ENCODE data around the gene HDDC2. TPM values are rescaled to one million over a fixed set of nuclear protein-coding genes. Genes with fewer than 3 reads are reported as not detected.

HDDC2 gene
- total and polyA plus RNA-seq, 2 experiments from 2014 or later: 69.5 to 131 TPM

GRCh38 chr6:125341460-125341859 lies 39.7 kb upstream of the HDDC2 start:
- no peaks in the 10 kb centered on the region for H3K4me1 Mint-ChIP-seq
- Histone ChIP-seq H4K20me1 (replicated peaks; ENCODE audit: insufficient read depth) (no peaks in the 10 kb centered on the region), H2AFZ (no peak overlapping the region), H3K27me3 (ENCODE audit: insufficient read depth) (no peaks in the 10 kb centered on the region), H3K36me3 (ENCODE audit: insufficient read depth) (no peaks in the 10 kb centered on the region), H3K27ac (ENCODE audit: low read depth) (no peak overlapping the region), H3K4me2 (no peak overlapping the region), H3K4me1 (ENCODE audit: insufficient read depth) (peaks cover 8% of the 10 kb centered on the region; the same call in 1 of the 2 replicates), H3F3A (replicated peaks; ENCODE audit: low read depth) (no peaks in the 10 kb centered on the region), H3K79me2 (replicated peaks; ENCODE audit: insufficient read depth) (no peaks in the 10 kb centered on the region), H3K4me3 (no peak overlapping the region), H3K9me2 (ENCODE audit: insufficient read depth) (no peaks in the 10 kb centered on the region)
- no peaks in the 10 kb centered on the region for H3K36me3 Mint-ChIP-seq (ENCODE audit: low read depth)
- DNase-seq (ENCODE audit: low spot score): no peak
- no peak overlapping the region for H3K27ac Mint-ChIP-seq
- H3K4me3 Mint-ChIP-seq: no peak overlapping the region
- no peak for ATAC-seq
- no peaks in the 10 kb centered on the region for H3K9me3 Mint-ChIP-seq
- no peak for TF ChIP-seq NANOG (IDR thresholded peaks at IDR 0.05; ENCODE audit: borderline replicate concordance)
- no peak for TF ChIP-seq STAT1 (IDR thresholded peaks at IDR 0.05; ENCODE audit: unreplicated experiment)
- no peaks in the 10 kb centered on the region for H3K27me3 Mint-ChIP-seq (ENCODE audit: insufficient read depth, low read depth, poor library complexity)

GRCh38 chr6:125340991-125341390 lies 39.2 kb upstream of the HDDC2 start:
- Histone ChIP-seq H4K20me1 (replicated peaks; ENCODE audit: insufficient read depth) (no peaks in the 10 kb centered on the region), H3K27ac (ENCODE audit: low read depth) (no peak overlapping the region), H2AFZ (no peak overlapping the region), H3K79me2 (replicated peaks; ENCODE audit: insufficient read depth) (no peaks in the 10 kb centered on the region), H3F3A (replicated peaks; ENCODE audit: low read depth) (no peaks in the 10 kb centered on the region), H3K4me1 (ENCODE audit: insufficient read depth) (peaks cover 3% of the 10 kb centered on the region; the same call in 1 of the 2 replicates), H3K27me3 (ENCODE audit: insufficient read depth) (no peaks in the 10 kb centered on the region), H3K4me2 (no peak overlapping the region), H3K9me2 (ENCODE audit: insufficient read depth) (no peaks in the 10 kb centered on the region), H3K36me3 (ENCODE audit: insufficient read depth) (no peaks in the 10 kb centered on the region), H3K4me3 (no peak overlapping the region)
- DNase-seq (ENCODE audit: low spot score) (no peak), ATAC-seq (no peak)
- Mint-ChIP-seq H3K27ac (no peak overlapping the region), H3K27me3 (ENCODE audit: insufficient read depth, low read depth, poor library complexity) (no peaks in the 10 kb centered on the region), H3K4me1 (no peaks in the 10 kb centered on the region), H3K4me3 (no peak overlapping the region), H3K36me3 (ENCODE audit: low read depth) (no peaks in the 10 kb centered on the region), H3K9me3 (no peaks in the 10 kb centered on the region)
- TF ChIP-seq ZNF331 (CRISPR knock-in tag; IDR thresholded peaks at IDR 0.05; ENCODE audit: low read depth): no peak
- no peak for TF ChIP-seq ZNF462 (CRISPR knock-in tag; IDR thresholded peaks at IDR 0.05)
- no peak for TF ChIP-seq CTCF (conservative IDR thresholded peaks at IDR 0.05; ENCODE audit: low read depth in 2 of 2)
- TF ChIP-seq NANOG (IDR thresholded peaks at IDR 0.05; ENCODE audit: borderline replicate concordance): no peak
- no peak for TF ChIP-seq CREB1 (CRISPR knock-in tag; IDR thresholded peaks at IDR 0.05; ENCODE audit: low read depth)
- no peak for TF ChIP-seq POLR2AphosphoS5 (IDR thresholded peaks at IDR 0.05; ENCODE audit: low read depth)
- TF ChIP-seq STAT1 (IDR thresholded peaks at IDR 0.05; ENCODE audit: unreplicated experiment): no peak
- TF ChIP-seq EZH2phosphoT487 (IDR thresholded peaks at IDR 0.05; ENCODE audit: unreplicated experiment): no peak
- no peak for TF ChIP-seq JUNB (IDR thresholded peaks at IDR 0.05; ENCODE audit: unreplicated experiment)
